NT2/D1 (cell line): ENCODE data around the gene GULP1.

Source experiments
- YY1 ChIP-seq: IDR thresholded peaks from 2 replicates; pipeline ENCODE4 v1.6.1; 2011; ENCODE audit not compliant: insufficient read length, insufficient read depth
- ZNF274 ChIP-seq: IDR thresholded peaks from 2 replicates; pipeline ENCODE4 v1.6.1; 2011; ENCODE audit warnings: mild to moderate bottlenecking, low read depth, low read length

- TF ChIP-seq ZNF274 (no peak), YY1 (no peak)
Observed at GRCh38 chr2:188619146-188619545, 327.5 kb downstream of the GULP1 start.
